SKM-1 (cell line): ENCODE results near the gene NLRP7.

Experiments used
- DNase-seq: peaks from one replicate; lab custom pipeline; 2025; ENCODE audit not compliant: unreplicated experiment; lab: John Stamatoyannopoulos, UW

The NLRP7 gene

GRCh38 chr19:54875506-54875905 is 71.8 kb downstream of the NLRP7 start:
- DNase-seq: peak; percentile 7

GRCh38 chr19:54873990-54874389 is 73.3 kb downstream of the NLRP7 start, which contains the start of gene FCAR:
TSS of gene FCAR (plus strand) at chr19:54874235. CDS start at chr19:54874290, 55 bp downstream.
- peak; percentile 0 for DNase-seq
